ENCODE results near the gene ACACA.
"Not testable (repeated sequence)": the region's sequence is repeated elsewhere in the genome, so short reads cannot be mapped to it uniquely, and the experiment has no call there.

ACACA gene

GRCh38 chr17:37188157-37188556 lies 218.5 kb downstream of the ACACA start:
- H3K4me3 ChIP-seq (ENCODE audit: low read depth, low read length) = no peak overlapping the region

DNA sequence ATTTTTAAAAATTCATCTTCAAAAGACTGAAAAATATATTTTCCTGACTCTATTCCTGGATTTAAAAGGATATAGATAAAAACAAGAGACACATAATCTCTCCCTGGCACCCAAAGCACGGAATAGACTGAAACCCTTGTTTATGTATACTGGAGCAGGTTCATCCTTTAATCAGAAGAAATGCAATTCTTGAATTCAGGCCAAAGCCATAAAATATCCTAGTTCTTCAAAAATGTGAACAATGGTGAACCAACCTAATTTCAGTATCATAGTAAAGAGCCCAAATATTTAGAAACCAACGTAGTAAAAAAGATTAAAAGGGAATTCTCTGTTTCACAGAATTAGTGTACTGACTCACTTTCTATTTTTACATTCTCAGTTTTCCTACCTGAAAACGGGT lies 219.4 kb downstream of the ACACA start:
- no peak overlapping the region for H3K4me3 ChIP-seq (ENCODE audit: low read depth, low read length)

- H3K4me3 ChIP-seq (ENCODE audit: low read depth, low read length) = no peak overlapping the region
Measured at GRCh38 chr17:37182786-37183465, 223.7 kb downstream of the ACACA start.

- no peak overlapping the region for H3K4me3 ChIP-seq (ENCODE audit: low read depth, low read length)
Measured at GRCh38 chr17:37180376-37180775, 226.3 kb downstream of the ACACA start.

- H3K4me3 ChIP-seq (ENCODE audit: low read depth, low read length) = no peak overlapping the region
Measured at GRCh38 chr17:37179893-37180292, 226.7 kb downstream of the ACACA start.

DNA sequence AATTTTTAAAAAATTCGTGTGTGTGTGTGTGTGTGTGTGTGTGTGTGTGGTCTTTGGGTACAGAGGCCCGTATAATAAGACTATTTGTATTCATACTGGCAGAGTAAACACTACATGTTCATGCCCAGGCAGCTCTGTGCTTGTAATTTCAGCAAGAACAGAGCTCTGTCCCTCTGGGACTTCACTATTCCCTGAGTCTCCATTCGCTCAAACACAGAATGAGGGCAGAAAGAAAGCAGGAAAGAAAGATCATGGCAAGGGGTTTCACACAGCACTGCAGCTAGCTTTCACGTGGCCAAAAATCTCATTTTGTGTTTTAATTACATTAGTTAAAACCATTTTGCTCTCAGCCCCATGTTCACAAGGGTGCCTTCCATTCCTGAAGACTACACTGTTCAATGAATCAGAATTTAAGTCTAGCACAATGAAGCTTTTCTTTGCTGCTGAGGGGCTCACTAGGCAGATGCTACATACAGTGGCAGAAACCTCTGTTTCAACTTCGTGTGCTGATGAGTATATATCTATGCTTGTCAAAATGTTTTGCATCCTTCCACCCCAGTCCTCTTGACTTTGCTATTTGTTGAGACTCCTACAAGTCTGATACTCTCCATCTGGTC lies 229.3 kb downstream of the ACACA start:
- no peak overlapping the region for H3K4me3 ChIP-seq (ENCODE audit: low read depth, low read length)

DNA sequence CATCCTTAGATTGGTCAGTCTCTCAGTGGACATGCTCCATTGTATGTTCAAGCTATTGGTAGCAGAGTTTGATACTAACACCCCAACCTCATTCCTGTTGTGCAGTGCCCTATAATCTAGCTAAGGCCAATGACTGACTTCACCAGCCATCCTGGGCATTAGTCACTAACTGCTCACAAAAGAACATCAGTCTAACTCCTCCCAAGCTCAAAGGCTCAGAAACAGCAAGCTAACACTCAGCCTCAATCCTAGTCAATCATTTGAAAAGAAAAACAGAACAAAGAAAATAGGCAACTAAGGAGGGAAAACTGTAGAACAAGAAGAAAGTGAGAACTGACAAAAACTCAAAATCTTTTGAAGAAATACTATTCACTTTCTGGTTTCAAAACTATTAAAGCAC lies 229.9 kb downstream of the ACACA start:
- H3K4me3 ChIP-seq (ENCODE audit: low read depth, low read length) = no peak overlapping the region

DNA sequence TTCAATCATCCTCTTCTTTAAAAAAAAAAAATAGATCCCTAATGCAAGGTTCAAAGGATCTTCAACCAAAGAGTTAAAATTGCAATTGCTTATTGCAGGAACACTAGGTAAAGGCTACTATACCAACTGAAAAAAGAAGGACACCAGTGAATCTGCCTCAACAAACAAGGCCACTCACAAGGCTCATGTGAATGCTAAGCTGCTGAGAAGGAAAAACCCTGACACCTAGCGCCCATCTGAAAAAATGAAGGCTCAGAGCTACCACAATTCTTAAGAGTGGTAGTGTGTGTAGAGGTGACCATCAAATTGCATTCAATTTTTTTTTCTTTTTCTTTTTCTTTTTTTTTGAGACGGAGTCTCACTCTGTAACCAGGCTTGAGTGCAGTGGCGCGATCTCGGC lies 232.4 kb downstream of the ACACA start:
- H3K4me3 ChIP-seq (ENCODE audit: low read depth, low read length) = no peak overlapping the region

GRCh38 chr17:37170881-37171425 lies 235.7 kb downstream of the ACACA start:
- no peak overlapping the region for H3K4me3 ChIP-seq (ENCODE audit: low read depth, low read length)

GRCh38 chr17:37168731-37169353 lies 237.8 kb downstream of the ACACA start:
- H3K4me3 ChIP-seq (ENCODE audit: low read depth, low read length) = no peak overlapping the region

DNA sequence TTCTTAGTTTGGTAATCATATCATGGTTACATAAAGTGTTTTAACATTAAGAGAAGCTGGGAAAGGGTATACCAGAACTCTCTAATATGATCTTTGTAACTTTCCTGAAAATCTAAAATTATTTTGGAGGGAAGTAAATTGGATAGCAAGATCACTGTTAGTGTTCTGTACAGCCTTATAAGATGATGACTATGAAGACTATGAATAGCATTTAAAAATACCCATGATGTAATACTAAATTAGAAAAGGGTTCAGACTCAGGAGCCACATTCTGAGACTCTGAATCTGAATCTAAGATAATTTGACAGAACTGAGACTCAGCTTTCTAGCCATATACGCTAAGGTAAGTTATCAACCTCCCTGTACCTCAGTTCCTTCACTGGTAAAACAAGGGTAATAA lies 238.9 kb downstream of the ACACA start:
- no peak overlapping the region for H3K4me3 ChIP-seq (ENCODE audit: low read depth, low read length)

GRCh38 chr17:37164057-37164456 lies 242.6 kb downstream of the ACACA start:
- no peak overlapping the region for H3K4me3 ChIP-seq (ENCODE audit: low read depth, low read length)

DNA sequence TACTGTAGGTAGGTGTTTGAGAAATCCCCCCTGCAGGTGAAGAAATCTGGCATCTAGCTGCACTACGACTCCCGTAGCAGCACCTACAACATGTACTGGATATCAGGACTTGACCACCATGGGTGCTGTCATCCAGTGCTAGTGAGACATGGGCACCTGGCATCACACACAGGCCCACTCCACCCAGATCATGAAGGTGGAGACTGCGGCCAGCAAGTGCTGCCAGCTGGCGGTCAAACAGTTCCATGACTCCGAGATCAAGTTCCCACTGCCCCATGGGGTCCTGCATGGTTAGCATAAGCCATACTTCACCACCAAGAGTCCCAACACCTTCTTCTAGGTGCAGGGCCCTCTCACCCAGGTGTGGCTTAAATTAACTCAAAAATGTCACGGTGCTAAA lies 243.8 kb downstream of the ACACA start:
- no peak overlapping the region for H3K4me3 ChIP-seq (ENCODE audit: low read depth, low read length)

GRCh38 chr17:37160944-37161343 lies 245.7 kb downstream of the ACACA start:
- no peak overlapping the region for H3K4me3 ChIP-seq (ENCODE audit: low read depth, low read length)

DNA sequence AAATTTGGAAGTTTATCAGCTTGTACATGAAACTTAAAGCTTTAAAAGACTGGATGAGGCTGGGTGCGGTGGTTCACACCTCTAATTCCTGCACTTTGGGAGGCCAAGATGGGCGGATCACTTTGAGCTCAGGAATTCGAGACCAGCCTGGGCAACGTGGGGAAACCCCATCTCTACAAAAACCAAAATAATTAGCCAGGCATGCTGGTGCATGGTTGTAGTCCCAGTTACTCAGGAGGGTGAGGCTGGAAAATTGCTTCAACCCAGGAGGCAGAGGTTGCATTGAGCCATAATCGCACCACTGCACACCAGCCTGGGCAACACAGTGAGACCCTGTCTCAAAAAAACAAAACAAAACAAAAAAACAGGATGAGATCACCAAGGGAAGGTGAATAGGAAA lies 248.3 kb downstream of the ACACA start:
- H3K4me3 ChIP-seq (ENCODE audit: low read depth, low read length) = no peak overlapping the region

- H3K4me3 ChIP-seq (ENCODE audit: low read depth, low read length) = no peak overlapping the region
Measured at GRCh38 chr17:37148156-37148555, 258.5 kb downstream of the ACACA start.

DNA sequence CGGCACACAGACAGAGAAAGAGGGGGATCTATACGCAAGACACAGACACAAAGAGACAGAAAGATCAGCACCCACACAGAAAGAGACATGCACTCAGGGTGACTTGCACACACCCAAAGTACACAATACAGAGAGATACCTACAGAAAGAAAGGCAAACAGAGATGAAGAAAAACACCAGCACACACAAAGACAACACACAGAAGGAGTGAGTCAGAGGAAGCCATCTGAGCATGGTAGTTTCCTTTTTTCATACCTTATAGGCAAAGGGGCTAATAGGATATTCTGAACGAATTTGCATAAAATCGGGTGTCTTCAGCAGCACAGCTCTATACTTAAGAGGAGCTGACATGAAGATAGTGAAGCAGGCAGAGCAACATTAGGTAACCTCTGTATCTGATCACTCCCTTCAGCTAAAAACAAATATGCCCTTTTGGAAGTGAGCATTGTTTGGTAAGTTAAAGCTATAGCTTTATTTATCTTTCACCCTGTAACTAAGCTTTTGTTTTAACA lies 259.3 kb downstream of the ACACA start:
- H3K4me3 ChIP-seq (ENCODE audit: low read depth, low read length) = no peak overlapping the region

DNA sequence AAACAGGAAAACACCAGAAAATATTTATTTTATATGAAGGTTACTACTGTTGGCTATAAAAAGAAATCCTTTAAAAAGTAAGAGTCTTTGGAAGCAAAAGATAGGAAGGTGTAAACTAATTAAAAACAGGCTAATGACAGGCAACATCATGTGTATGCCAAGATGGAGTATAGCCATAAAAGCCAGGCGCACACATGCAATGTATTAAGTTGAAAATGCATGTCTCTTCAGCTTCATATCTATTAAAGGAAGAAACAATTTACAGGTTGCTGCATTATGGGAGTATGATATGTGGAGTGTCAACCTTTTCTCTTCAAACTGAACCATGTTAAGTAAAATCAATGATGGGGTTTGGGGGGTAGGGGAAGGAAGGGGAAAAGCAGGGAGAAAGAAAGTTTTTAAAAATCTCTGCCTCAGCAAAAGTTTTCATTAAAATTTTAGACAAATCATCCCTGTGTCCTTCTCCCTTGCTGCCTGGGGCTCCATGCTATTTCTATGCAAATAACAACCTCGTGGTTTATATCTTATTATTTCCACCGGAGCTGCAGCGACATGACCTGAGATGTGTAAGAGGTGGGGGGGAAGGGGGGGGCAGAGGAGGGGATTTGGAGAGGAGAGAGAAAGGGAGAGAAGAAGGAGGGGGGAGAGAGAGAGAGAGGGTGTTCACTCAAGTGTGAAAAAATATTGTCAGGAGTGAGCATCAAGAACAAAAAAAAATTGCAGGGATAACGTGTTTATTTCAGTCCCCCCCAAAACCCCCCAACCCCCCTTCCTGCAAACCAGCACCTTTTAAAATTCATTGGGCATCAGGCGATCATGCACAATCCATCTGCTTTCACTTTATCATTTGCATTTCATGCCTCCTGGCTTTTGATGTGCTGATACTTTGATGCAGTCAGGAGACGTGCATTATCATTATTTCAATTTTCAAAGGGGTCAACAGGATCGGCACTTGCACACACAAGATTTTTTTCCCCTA lies 260.3 kb downstream of the ACACA start:
- no peak overlapping the region for H3K4me3 ChIP-seq (ENCODE audit: low read depth, low read length)

GRCh38 chr17:37144075-37144701 lies 262.4 kb downstream of the ACACA start:
- no peak overlapping the region for H3K4me3 ChIP-seq (ENCODE audit: low read depth, low read length)

DNA sequence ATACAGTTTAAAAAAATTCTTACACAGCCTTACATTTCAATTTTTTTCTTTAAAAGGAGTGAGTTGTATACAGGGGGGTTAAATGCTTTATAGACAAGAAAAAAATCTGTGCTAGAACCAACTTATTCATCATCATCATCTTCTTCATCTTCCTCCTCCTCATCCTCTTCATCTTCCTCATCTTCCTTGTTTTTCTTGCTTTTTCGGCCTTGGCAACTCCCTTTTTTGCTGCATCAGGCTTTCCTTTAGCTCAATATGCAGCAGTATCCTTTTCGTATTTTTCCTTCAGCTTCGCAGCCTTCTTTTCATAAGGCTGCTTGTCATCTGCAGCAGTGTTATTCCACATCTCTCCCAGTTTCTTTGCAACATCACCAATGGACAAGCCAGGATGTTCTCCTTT lies 263.1 kb downstream of the ACACA start:
- not testable (repeated sequence) for H3K4me3 ChIP-seq (ENCODE audit: low read depth, low read length)
